Stimulated activated CD4-positive, alpha-beta T cell treated with anti-CD3 and anti-CD28 coated beads, Interleukin-4, amount 100 ng/mL, for 1 hour (primary cell): ENCODE measurements around the gene MTOR.
"Not testable (repeated sequence)": the region's sequence is repeated elsewhere in the genome, so short reads cannot be mapped to it uniquely, and the experiment has no call there.

ENCODE experiments used
- DNase-seq: peaks from one replicate; pipeline ENCODE4 v3.0.0-alpha.2; 2020

MTOR gene

DNA sequence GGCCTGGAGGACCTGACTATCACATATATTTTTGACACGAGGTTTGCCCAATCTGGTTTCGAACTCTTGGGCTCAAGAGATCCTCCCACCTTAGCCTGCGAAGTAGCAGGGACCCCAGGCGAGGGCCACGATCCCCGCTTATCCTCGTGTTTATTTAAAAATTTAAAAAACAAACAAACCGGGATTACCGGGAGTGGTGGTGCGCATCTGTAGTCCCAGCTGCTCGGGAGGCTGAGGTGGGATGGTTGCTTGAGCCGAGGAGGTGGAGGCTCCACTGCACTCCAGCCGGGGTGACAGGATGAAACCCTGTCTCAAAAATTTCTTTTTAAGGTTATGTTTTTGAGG is 162.2 kb downstream of the MTOR start:
- DNase-seq = no peak

DNA sequence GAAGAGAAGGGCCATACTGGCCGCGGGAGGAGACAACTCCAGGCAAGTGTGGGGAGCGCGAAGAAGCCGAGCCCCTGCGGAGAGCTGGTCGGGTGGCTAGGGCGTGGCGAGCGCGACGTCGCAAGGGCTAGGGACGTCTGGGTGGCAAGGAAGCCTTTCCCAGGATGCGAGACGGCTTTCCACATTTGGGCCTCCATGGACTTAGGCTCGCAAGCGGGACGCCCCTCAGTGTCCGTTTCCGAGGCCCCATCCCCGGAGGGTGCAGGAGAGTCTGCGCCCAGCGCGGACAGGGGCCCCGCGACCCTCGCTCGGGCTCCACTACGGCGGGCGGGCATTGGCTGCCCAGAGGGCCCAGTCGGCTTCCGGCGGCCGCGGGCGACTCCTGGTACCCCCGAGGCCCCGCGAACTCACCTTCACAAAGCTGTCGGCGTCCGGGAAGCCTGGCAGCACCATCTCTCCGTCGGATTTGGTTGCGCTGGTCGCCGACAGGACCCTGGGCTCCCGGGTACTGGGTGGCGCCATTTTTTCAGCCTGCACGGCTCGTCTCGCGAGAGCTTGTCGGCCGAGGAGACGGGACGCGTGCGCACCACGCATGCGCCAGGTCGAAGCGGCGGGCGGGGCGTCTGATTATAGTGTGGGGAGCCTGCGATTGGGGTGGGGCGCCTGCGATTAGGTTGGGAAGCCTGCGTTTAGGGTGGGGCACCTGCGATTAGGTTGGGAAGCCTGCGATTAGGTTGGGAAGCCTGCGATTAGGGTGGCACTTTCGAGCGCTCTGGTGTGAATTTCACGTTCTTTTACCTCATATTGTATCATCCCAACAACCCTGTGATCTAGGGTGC is 162.8 kb downstream of the MTOR start, which contains the start of gene EXOSC10:
Gene EXOSC10, minus strand, starts transcription at position 560 of the 839 bp plus-strand sequence. Its CDS starts 38 bp downstream, at position 522.
- peak; percentile 97 for DNase-seq

DNA sequence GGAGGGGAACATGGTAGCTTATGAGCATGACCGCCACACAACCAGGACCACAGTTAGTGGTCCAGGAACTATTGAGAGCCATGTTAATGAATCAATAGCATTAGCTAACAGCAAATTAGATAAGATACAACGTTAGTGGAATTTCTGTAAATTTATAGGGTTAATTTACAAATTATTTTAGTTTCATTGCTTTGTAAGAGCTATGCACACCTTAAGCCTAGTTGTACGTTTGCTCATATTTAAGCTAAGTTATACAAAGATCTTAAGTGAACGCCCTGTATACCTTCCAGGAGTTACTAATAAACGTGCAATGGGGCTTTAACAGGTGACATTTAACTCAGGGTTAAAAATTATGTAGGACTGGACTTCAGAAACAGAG is 163.4 kb downstream of the MTOR start:
- no peak for DNase-seq

DNA sequence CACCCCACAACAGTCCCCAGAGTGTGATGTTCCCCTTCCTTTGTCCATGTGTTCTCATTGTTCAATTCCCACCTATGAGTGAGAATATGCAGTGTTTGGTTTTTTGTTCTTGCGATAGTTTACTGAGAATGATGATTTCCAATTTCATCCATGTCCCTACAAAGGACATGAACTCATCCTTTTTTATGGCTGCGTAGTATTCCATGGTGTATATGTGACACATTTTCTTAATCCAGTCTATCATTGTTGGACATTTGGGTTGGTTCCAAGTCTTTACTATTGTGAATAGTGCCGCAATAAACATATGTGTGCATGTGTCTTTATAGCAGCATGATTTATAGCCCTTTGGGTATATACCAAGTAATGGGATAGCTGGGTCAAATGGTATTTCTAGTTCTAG is 178.6 kb downstream of the MTOR start:
- not testable (repeated sequence) for DNase-seq

DNA sequence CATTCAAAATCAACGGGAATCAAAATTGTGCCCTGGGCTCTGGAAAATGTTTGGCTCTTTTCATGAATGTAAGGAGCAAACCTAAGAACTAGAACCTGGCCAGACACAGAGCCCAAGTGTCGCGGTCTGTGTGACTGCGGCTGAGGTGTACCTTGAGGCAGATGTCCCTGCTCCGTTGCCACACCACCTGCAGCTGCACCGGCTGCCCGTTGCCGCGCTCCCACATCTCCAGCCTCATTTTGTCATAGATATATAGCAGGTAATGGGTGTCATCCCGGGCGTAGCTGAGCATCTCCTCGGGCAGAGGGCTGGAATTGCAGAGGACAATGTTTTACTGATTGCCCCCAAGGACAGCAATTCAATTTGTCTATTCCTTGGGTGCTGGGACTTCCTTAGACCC is 181.4 kb downstream of the MTOR start:
- no peak for DNase-seq

DNA sequence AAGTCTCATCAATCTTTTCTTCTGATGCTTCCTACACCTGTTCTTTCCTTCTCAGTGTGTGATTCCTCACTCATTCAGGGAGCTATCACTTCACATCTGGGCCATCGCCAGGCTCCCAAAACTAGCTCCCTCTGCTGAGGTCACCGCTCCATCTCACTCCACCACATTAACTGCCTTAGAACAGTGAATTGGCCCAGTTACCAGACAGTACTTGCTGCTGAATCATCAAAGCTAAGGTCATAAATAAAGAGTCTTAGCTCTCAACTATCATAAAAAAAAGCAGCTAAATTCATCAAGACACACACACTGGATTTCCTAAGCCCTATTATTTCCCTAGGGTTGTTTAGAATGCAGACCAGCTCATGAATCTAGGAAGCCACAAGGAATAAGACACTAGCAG is 183.7 kb downstream of the MTOR start:
- DNase-seq = no peak

DNA sequence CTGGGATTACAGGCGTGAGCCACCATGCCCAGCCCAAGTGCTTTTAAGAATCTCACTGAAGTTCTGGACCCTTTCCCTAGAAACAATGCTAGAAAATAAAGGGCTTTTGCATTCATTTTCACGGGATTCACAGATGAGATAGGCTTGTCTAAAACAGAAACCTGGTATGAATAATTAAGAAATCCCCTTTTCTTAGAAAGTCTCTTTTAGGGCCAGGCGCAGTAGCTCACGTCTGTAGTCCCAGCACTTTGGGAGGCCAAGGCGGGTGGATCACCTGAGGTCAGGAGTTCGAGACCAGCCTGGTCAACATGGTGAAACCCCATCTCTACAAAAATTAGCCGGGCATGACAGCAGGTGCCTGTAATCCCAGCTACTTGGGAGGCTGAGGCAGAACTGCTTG is 189.0 kb downstream of the MTOR start:
- not testable (repeated sequence) for DNase-seq

DNA sequence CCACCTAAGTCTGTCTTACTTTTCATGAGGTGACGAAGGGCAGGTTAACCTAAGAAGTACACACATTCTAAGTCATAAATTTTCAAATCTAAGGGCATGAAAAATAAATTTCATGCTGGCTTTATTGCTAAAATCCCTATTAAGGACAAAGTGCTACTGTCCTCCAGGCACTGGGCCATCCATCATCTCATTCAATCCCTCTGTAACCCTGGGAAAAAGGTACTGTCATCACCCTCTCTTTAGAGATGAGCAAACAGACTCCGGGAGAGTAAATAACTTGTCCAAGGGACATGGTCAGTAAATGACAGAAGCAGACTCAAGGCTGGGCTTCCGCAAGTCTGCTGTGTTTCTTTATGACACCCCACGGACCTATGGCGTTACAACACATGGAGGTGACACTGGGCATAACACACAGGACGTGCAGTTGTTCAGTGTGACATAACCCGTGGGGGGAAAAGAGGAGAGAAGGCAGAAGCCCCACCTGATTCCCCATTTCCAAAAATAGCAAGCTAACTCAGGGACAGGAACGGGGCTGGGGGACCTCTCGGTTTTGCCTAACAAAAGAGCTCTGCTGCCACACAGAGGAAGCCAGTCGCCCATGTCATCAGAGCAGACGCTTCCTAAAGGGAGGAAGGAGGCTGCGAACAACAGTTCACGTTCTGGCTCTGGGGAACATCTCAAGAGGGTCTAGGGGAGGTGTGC is 190.0 kb downstream of the MTOR start:
- no peak for DNase-seq

DNA sequence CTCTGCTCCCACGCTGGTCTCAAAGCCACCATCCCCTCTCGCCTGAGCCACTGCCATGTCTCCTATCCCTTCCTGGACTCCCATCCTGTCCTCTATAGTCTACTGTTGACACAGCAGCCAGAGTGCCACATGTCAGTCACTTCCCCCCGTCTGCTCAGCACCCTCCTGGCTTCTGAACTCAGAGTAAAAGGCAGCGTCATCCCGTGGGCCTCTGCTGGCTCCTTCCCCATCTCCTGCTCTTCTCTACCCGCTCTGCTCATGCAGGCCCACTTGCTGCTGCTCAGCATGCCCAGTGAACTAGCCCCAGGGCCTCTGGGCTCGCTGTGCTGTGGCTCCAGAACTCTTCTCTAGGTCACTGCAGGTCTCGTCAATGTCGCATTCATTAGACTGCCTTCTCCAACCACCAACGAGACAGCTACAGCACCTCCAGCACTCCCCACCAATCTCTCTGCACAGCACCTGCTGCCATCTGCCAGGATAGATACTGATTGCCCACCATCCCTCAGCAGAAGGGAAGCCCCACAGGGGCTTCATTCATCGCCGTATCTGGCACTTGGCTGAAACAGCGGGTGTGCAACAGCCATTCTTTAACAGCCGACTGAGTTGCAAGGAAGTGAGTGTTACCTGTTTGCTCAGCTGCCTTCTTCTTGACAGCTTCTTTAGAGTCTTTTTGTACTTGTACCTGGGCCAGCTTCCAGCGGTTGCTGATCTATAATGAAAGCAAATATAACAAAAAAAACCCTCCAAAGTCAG is 190.7 kb downstream of the MTOR start:
- no peak for DNase-seq

DNA sequence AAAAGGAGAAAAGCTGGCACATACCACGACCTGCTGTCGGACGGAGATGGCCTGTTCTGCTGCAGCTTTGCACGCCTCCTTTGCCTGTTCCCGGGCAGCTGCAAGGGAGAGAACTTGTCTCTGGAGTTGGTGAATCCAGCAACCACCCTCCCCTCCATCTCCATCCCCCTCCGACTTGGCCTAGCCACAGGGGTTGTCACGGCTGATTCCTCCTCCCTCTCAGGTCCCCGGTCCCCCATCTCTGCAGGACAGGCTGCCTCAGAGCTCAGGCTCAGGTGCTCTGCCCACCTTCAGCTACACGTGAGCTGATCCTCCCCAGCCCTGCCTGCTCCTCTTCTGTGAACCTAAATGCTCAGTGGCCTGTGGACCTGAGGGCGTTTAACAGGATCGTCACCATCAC is 191.5 kb downstream of the MTOR start:
- no peak for DNase-seq

DNA sequence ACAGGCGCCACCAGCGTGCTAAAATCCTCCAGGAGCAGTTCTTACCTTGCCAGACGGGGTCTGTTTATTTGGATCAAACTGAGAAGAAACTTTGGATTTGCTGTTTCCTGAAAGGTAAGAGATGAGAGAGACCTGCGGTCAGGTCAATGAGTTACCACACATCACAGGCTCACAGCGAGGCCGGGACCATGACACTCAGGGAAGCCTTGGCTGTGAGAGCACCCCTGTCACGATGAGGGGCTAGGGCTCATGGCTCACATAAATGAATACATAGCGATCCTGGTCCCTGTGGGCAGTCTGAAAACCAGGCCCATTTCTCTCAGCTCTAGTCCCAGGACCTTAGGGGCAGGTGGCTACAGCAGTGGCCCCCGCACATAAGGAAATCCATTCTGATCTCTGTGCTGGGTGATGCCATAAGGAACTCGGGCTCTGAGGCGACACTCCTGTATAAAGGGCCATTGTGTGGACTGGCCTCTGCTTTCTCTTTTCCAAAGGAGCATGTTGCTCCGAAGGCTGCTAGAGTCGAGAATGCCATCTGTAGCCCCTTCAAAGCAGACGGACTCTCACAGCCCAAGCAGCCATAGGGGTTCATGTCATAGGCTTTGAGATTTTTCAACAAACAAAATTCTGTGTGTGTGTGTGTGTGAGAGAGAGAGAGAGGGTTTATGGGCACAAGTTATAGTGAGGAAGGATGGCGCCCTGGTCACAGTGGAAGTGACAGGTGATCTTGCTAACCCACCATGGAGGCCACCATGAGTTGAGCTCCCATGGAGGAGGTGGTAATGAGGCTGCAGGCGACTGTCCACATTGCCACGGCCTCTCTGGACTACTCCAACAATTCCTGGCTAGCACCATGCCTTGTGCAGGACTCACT is 193.5 kb downstream of the MTOR start:
- DNase-seq = no peak

DNA sequence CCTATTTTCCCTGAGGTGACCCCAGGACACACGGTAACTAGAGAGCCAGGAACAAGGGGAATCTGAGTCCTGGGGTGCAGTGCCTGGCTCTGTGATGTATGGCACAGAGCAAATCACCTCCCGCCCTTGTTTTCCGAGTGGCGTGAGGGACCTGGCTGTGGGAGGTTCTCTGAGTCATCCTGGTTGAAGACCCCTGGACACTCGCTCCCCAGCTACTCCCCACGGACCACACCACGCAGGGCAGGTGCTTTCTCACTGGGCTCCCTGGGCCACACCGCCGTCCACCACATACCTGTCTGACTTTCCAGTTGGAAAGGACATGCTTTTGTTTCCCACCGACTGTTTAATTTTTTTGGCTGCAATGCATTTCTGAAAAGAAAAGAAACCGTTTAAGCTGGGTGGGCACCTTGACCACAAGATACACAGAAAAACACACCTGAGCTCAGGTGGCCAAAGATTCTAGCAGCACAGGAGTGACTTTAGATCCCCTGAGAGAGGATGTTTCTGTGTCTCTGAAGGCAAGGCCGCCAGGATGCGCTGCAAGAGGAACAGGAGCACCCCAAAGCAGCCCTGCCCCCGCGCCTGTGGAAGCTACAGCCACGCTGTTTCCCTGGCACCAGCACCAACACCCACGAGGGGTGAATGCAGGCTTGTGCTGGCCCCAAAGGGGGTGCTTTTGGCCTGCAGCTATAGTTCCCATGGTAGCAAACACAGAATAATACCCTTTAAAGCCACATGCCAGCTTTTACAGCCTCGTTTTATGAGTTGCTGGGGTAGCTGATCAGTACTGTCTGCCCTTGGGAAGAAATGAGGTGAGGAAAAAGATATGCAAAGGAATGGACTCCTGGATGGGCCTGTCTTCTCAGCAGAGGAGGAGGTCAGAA is 194.4 kb downstream of the MTOR start:
- no peak for DNase-seq

DNA sequence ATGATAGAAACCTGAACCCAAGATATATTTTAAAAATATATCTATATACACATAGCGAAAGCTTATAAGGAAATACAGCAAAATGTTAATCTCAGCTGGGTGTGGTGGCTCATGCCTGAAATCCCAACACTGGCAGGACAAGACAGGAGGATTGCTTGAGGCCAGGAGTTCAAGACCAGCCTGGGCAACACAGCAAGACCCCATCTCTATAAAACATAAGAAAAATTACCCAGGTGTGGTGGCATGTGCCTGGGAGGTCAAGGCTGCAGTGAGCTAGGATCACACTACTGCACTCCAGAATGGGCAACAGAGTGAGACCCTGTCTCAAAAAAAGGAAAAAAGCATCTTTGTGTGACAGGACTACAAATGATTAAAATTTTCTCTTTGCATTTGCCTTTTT is 196.6 kb downstream of the MTOR start:
- DNase-seq = no peak

DNA sequence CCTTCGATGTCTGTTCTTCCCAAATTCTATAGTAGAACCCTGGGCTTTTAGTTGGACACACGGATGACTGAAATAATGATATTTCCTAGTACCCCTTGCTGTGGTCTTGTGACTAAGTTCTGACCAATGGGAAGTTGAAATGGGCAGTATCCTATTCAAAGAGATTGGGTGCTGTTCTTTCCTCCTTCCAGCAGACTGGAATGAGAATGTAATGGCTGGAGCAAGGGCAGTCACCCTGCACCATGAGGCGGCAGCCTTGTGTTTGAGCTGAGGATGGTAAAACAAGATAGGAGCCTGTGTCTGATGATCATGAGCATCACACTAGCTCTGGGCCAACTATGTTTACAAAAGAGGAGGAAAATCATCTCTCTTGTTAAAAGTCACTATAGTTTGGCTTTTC is 197.4 kb downstream of the MTOR start:
- DNase-seq = no peak

DNA sequence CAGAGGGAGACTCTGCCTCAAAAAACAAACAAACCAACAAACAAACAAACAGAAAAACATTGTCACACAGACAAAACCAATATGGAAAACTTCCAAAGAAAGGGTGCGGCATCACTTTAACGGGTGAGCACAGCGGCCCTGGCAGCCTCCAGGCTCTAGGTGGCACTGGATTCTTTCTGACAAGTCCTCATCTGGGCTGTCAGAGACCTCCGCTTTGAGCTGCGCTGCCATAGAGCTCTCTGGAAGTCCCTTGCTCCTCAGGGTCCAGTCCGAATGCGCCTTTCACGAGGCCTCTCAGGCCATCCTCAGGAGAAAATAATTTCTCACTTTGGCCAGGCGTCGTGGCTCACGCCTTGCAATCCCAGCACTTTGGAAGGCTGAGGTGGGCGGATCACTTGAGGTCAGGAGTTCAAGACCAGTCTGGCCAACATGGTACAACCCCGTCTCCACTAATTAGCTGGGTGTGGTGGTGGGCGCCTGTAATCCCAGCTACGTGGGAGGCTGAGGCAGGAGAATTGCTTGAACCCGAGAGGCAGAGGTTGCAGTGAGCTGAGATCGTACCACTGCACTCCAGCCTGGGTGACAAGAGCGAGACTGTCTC is 198.3 kb downstream of the MTOR start:
- DNase-seq = not testable (repeated sequence)

DNA sequence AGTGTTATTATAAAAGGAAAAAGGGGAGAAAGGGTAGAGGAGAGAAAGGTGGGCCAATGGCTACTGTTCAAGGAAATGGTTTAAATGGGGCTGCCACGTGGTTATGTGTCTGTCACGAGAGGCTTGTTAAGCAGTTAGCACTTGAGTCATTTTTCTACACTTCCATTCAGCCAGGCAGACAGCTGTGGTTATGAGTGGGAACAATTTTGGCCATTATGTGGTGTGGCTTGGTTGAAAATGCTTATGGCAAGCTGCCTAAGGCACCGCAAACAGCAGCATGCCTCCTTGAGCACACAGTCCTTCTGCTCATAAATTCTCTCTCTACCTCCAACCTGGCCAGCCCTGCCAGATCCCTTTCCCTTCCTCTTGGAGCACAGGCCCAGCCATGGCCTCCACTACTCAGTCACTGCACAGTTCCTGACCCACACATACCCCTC is 199.4 kb downstream of the MTOR start:
- DNase-seq = no peak

DNA sequence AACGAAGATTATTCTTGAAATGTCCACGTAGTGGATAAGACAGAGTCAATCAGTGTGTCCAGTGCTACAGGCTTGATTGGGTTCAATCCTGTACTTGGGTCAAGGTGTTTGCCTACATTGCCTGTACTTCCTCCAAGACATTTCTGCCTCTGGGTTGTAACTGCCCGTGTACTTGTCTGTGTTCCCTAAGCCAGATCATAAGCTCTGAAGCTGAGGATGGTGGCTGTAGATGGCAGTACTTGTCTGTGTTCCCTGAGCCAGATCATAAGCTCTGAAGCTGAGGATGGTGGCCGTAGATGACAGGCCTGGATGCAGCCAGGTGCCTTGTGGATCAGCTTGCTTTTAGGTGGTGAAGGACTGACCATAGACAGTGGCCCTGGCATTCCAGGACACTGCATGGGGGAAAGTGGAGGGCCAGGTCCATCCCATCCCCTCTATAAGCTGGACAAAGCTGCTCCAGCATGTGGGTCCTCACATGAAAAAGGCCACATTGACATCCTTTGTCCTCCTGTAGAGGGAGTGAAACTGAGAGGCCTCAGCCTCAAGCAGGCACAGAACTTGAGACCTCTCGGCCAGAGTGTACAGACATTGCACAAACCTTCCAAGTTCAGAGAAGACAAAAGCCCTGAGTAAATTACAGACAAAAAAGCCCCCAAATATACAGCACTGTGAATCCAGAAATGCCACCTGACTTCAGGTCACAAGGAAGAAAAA is 200.5 kb downstream of the MTOR start:
- no peak for DNase-seq

DNA sequence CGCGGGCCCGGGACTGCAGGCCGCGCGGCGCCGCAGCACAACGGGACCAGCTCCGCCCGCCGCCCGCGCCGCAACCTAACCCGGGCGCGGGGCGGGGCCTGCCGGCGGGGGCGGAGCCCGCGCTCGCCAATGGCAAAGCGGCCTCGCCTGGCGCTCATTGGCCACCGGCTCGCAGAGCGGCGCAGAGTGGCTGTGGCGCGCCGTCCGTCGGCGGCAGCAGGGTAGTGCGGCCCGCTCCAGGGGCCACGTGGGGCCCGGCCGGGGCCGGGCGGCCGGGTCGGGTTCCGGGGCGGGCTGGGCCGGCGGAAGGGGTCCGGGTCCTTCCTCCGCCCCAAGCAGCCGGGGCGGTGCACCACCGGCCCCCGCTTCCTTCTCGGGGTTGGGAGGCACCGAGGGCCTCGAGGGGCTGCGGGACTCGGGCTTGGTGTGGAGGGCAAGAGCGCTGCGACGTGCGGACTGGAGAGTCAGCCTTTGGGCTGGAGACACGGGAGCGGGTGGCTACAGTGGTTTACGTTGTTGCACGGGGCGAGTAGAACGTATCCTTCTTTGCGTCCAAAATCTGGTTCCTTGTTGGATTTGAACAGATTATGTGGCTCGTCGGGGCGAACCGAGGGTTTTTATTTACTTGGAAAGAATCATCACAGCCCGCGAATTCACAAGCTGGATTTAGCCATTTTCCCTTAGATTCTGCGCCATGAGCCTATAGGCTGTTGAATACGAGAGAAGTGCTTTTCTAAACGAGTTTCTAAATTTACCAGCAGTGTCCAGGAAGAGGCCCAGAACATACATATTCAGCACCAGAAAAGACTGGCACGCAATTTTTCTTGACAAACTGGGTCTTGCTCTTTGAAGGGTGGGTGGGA is 202.2 kb downstream of the MTOR start, which contains the start of gene SRM:
Gene SRM, minus strand, starts transcription at position 51 of the 863 bp plus-strand sequence. CDS start 75 bp downstream, outside the sequence.
- peak; percentile 93 for DNase-seq
